Superior temporal gyrus (tissue), 1 donor: ENCODE data around the gene PLEKHG7.
A peak's percentile ranks its signal among the peaks of the same experiment; 100 is the strongest.

Source experiments
- DNase-seq: peaks from one replicate; pipeline ENCODE4 v3.0.0-alpha.2; 2016; ENCODE audit errors: extremely low spot score

Gene PLEKHG7

GRCh38 chr12:92802906-92803305 is 100.1 kb downstream of the PLEKHG7 start:
- peak; percentile 60 for DNase-seq

- no peak for DNase-seq
Measured at GRCh38 chr12:92803903-92804302, 101.1 kb downstream of the PLEKHG7 start.

- DNase-seq: no peak
Measured at GRCh38 chr12:92810370-92810769, 107.6 kb downstream of the PLEKHG7 start.

GRCh38 chr12:92814584-92814983 is 111.8 kb downstream of the PLEKHG7 start:
- no peak for DNase-seq

- no peak for DNase-seq
Measured at GRCh38 chr12:92821142-92821541, 118.4 kb downstream of the PLEKHG7 start.
